Activated CD8-positive, alpha-beta T cell treated with anti-CD3 and anti-CD28 coated beads, Interleukin-2, amount 10 ng/mL, durations not matched to agents 7 days and 5 days (primary cell): ENCODE measurements around the gene MDM1. TPM values are rescaled to one million over a fixed set of nuclear protein-coding genes. Genes with fewer than 3 reads are reported as not detected.

Experiments
- ATAC-seq: fragments of 150-1000 bp; cut with Tn5 transposase; one replicate; pipeline ENCODE4 v1.10.0; 2021; ENCODE audit warnings: moderate library complexity
- CTCF ChIA-PET: fragments of 350-600 bp; sonication (Branson Sonifier 250); formaldehyde crosslinking; loops from one replicate; lab custom pipeline; 2021; ENCODE audit warnings: antibody characterized with exemption; lab: Charles Lee
- POLR2A ChIA-PET: fragments of 350-600 bp; sonication (Branson Sonifier 250); formaldehyde crosslinking; loops from one replicate; lab custom pipeline; 2021; ENCODE audit warnings: antibody characterized with exemption; lab: Charles Lee
- DNase-seq: peaks from one replicate; pipeline ENCODE4 v3.0.0-alpha.2; 2020
- H3K27ac Mint-ChIP-seq: one replicate; pipeline ENCODE4 v1.8.0; 2021; ENCODE audit warnings: mild to moderate bottlenecking, mixed read lengths
- H3K27me3 Mint-ChIP-seq: one replicate; pipeline ENCODE4 v1.8.0; 2021; ENCODE audit warnings: low read depth, mixed read lengths
- H3K36me3 Mint-ChIP-seq: one replicate; pipeline ENCODE4 v1.8.0; 2021; ENCODE audit warnings: low read depth, mixed read lengths
- H3K4me1 Mint-ChIP-seq: one replicate; pipeline ENCODE4 v1.8.0; 2021; ENCODE audit warnings: low read depth, mixed read lengths
- H3K4me3 Mint-ChIP-seq: one replicate; pipeline ENCODE4 v1.8.0; 2021; ENCODE audit warnings: mild to moderate bottlenecking, mixed read lengths
- H3K9me3 Mint-ChIP-seq: one replicate; pipeline ENCODE4 v1.8.0; 2022; ENCODE audit warnings: mixed read lengths; ENCODE audit not compliant: insufficient read depth
- total RNA-seq, 2 experiments: library from RNA; stranded (reverse); gene quantifications; one replicate each; pipeline ENCODE4 v1.2.3, GENCODE V29; 2021

Gene MDM1
- 10 to 100 TPM; 25.0 to 28.9 TPM for total RNA-seq

DNA sequence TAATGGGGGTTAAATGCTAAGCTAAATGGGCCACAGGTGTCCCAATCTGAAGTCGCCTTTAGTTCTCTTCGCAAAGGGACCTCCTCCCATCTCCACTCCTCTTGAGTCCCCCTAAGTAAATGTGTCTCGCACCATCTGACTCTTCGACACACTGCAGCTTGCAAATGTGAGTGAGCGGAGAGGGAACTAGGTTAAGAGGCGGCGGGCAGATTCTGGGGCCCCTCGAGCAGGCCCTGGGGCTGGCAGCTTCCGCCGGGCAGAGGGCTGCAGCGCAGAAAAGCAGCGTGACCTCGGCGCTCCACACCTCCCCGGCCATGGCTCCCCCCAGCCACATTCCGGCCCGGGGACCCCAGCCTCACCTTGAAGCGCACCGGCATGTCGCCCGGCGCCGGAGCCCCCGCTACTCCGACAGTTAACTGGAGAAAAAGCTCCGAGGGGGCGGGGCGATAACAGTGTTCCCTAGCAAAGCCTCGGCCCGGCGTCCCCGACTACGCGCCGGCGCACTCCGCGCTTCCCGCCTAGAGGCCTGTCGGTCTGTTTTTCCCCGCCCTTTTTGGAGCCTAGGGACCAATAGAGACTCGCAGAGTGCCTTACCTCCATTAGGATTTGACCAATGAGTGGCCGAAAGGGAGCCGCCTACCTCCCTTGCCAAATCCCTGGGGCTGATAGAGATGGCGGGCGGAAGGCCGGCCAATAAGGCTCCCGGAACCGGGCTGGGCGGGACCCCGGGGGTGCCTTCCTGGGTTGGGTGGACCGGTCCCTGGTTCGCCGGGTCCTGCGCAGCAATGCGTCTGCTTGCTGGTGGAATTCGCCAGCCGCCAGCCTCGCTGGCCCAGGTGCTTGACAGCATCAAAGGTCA, at the start of gene MDM1:
MDM1 (minus strand) TSS at position 494 of the 859 bp plus-strand sequence; CDS start at position 377, 117 bp downstream.
- peak; percentile 98 for ATAC-seq
- CTCF ChIA-PET: interaction anchor here (0.5 to 1.4 kb wide), 6 partner anchors 10 to 291 kb away, joined by 3 to 8 read pairs (median 4); no protein-coding TSS in a partner anchor

DNA sequence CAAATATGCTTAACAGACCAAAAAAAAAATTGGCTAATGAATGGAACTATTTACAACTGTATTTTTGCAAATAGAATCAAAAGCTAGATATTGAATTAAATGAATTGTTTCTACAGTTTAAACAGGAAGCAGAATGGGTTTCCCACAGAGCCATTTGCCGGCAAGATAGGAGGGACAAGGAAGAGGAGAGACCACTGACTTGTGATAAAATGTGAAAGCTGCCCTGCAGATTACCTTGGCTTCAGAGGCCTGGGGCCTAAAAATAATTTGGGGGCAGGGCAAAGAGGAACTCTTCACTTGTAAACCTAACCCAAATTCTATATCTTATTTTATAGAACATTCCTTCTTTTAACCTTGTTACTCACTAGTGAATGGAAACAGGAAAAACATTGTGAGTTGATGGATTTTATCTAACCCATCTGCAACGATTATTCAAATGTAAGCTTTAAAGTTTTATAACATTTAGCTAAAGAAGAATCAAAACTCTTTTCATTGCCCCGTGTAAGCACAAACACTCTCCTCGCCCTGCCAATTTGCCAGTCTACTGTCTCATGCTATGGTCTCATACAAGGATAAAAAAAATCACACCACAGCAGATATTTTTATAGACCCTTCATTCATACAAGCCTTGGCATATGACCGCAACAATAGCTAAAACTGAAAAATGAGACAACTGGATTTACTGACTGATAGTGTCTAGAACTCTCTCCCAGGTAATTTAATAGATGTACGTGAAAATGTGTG, 49.5 kb upstream of the MDM1 start:
- no peak for ATAC-seq
- peaks cover 33% of the 10 kb centered on the region for H3K4me1 Mint-ChIP-seq

More for the DNA sequence above, at the start of gene MDM1:
- H3K4me3 Mint-ChIP-seq: peak within 1 kb of the TSS; percentile 83
- peak; percentile 97 for DNase-seq
- H3K9me3 Mint-ChIP-seq: no peaks in the 10 kb centered on the region
- POLR2A ChIA-PET: interaction anchor here (0.6 to 1.0 kb wide), 3 partner anchors 33 to 415 kb away, joined by 3 to 4 read pairs (median 3); no protein-coding TSS in a partner anchor
- peak within 1 kb of the TSS; percentile 77 for H3K27ac Mint-ChIP-seq
- peaks cover 4% of the 10 kb centered on the region for H3K27me3 Mint-ChIP-seq
- H3K36me3 Mint-ChIP-seq: peaks cover 10% of the 10 kb centered on the region
- peaks cover 43% of the 10 kb centered on the region for H3K4me1 Mint-ChIP-seq

GRCh38 chr12:68378872-68379606, 46.9 kb upstream of the MDM1 start:
- Mint-ChIP-seq H3K27me3 (no peaks in the 10 kb centered on the region), H3K9me3 (no peaks in the 10 kb centered on the region), H3K36me3 (peaks cover 6% of the 10 kb centered on the region), H3K4me1 (peaks cover 42% of the 10 kb centered on the region), H3K27ac (no peak overlapping the region), H3K4me3 (no peak overlapping the region)
- CTCF ChIA-PET: interaction anchor here (1.4 to 1.9 kb wide), 3 partner anchors 9 to 44 kb away, joined by 3 to 4 read pairs (median 3); no protein-coding TSS in a partner anchor
- no peak for DNase-seq
- POLR2A ChIA-PET: interaction anchor here (0.6 to 1.2 kb wide), 2 partner anchors 13 to 70 kb away, joined by 3 read pairs; no protein-coding TSS in a partner anchor
- no peak for ATAC-seq

More for the DNA sequence above, 49.5 kb upstream of the MDM1 start:
- Mint-ChIP-seq H3K9me3 (no peaks in the 10 kb centered on the region), H3K36me3 (peaks cover 11% of the 10 kb centered on the region), H3K27ac (no peak overlapping the region), H3K27me3 (no peaks in the 10 kb centered on the region), H3K4me3 (no peak overlapping the region)
- DNase-seq: no peak
- POLR2A ChIA-PET: no interaction called here
- CTCF ChIA-PET: interaction anchor here (1.1 to 2.5 kb wide), 5 partner anchors 9 to 232 kb away, joined by 3 to 9 read pairs (median 5); no protein-coding TSS in a partner anchor

DNA sequence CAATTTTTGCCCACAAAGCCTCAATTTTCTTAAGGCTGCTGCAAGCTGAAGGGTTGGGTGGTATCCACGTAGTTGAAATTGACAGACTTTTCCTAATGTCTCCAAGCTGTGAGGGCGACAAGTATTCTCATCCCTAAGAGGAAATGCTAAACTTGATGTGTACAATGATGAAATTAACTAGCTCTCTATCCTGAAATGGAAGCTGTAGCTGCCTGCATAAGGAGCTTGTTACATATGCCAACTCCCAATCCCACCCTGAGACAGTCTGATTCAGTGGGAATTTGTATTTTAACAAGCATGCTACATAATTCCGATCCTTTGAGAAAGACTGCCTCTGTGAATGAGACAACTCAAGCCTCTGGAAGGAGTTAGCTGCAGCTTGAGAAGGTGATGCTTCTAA, 45.7 kb upstream of the MDM1 start:
- Mint-ChIP-seq H3K4me3 (no peak overlapping the region), H3K9me3 (no peaks in the 10 kb centered on the region), H3K4me1 (peaks cover 43% of the 10 kb centered on the region), H3K27me3 (no peaks in the 10 kb centered on the region), H3K27ac (no peak overlapping the region), H3K36me3 (peaks cover 2% of the 10 kb centered on the region)
- CTCF ChIA-PET: interaction anchor here (1.6 to 1.9 kb wide), 3 partner anchors 18 to 22 kb away, joined by 4 to 6 read pairs (median 4); no protein-coding TSS in a partner anchor
- DNase-seq (no peak), ATAC-seq (no peak)
- POLR2A ChIA-PET: interaction anchor here (0.9 kb wide), 2 partner anchors 96 to 233 kb away, joined by 3 to 4 read pairs; partner anchors contain the start of gene RAP1B

DNA sequence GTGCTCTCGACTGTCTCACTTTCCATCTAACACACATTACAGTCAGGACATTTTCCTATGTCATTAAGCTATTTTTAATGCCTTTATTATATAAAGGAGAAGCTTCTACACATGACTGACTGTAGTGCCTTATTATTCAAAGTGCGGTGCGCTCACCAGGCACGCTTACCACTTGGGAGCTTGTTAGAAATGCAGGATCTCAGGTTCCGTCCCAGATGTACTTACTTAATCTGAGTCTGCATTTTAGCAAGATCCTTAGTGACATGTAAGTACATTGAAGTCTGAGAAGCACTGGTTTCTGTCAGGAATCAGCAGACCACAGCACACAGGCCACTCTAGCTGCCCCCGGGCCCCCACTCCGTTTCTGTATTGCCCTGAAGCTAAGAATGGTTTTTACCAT, 44.7 kb upstream of the MDM1 start:
- ChIA-PET CTCF (interaction anchor here (1.2 to 1.6 kb wide), 4 partner anchors 9 to 21 kb away, joined by 3 to 6 read pairs (median 4); no protein-coding TSS in a partner anchor), POLR2A (no interaction called here)
- H3K4me3 Mint-ChIP-seq: no peak overlapping the region
- no peaks in the 10 kb centered on the region for H3K9me3 Mint-ChIP-seq
- peaks cover 2% of the 10 kb centered on the region for H3K36me3 Mint-ChIP-seq
- H3K27me3 Mint-ChIP-seq: no peaks in the 10 kb centered on the region
- H3K4me1 Mint-ChIP-seq: peaks cover 44% of the 10 kb centered on the region
- no peak for ATAC-seq
- H3K27ac Mint-ChIP-seq: no peak overlapping the region
- DNase-seq: no peak

GRCh38 chr12:68375756-68376695, 43.9 kb upstream of the MDM1 start:
- H3K4me1 Mint-ChIP-seq: peaks cover 42% of the 10 kb centered on the region
- no peak overlapping the region for H3K4me3 Mint-ChIP-seq
- POLR2A ChIA-PET: interaction anchor here (1.0 to 2.0 kb wide), 3 partner anchors 10 to 238 kb away, joined by 5 to 12 read pairs (median 5); no protein-coding TSS in a partner anchor
- CTCF ChIA-PET: interaction anchor here (1.2 to 1.6 kb wide), 3 partner anchors 10 to 17 kb away, joined by 3 to 4 read pairs (median 4); no protein-coding TSS in a partner anchor
- H3K27ac Mint-ChIP-seq: peak overlapping the region; percentile 36
- no peak for DNase-seq
- H3K9me3 Mint-ChIP-seq: no peaks in the 10 kb centered on the region
- peaks cover 2% of the 10 kb centered on the region for H3K36me3 Mint-ChIP-seq
- no peaks in the 10 kb centered on the region for H3K27me3 Mint-ChIP-seq
- no peak for ATAC-seq

- Mint-ChIP-seq H3K27me3 (no peaks in the 10 kb centered on the region), H3K4me3 (no peak overlapping the region), H3K9me3 (no peaks in the 10 kb centered on the region), H3K36me3 (peaks cover 2% of the 10 kb centered on the region), H3K4me1 (peaks cover 41% of the 10 kb centered on the region), H3K27ac (peak overlapping the region; percentile 73)
- POLR2A ChIA-PET: interaction anchor here (0.6 to 2.0 kb wide), 8 partner anchors 9 to 301 kb away, joined by 3 to 12 read pairs (median 5); partner anchors contain the start of gene RAP1B
- CTCF ChIA-PET: interaction anchor here (0.6 to 1.3 kb wide), 7 partner anchors 9 to 456 kb away, joined by 3 to 7 read pairs (median 4); no protein-coding TSS in a partner anchor
- DNase-seq (peak; percentile 60), ATAC-seq (peak; percentile 85)
These were observed 42.3 kb upstream of the MDM1 start for GRCh38 chr12:68374307-68374982.

DNA sequence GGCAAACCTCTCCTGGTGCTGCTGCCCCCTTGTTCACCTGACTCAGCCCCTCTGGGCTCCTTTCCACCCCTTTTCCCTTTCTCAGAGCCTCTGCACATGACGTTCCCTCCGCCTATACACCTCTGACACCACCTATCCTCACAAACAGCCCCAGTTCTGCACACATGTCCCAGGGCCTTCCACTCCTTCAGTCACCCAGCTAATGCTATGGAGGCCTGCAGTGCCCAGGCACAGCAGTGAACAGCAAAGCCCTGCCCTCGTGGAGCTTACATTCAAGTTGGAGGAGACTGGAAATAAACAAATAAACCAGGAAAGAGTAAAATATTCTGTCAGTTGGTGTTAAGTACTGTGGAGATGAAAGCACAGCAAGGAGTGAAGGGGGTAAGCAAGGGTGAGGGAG, 38.5 kb upstream of the MDM1 start:
- no peak for DNase-seq
- no peak for ATAC-seq
- Mint-ChIP-seq H3K4me1 (peaks cover 64% of the 10 kb centered on the region), H3K27me3 (no peaks in the 10 kb centered on the region), H3K36me3 (peaks cover 2% of the 10 kb centered on the region), H3K4me3 (no peak overlapping the region), H3K27ac (no peak overlapping the region), H3K9me3 (no peaks in the 10 kb centered on the region)
- CTCF ChIA-PET: no interaction called here
- POLR2A ChIA-PET: no interaction called here

GRCh38 chr12:68370006-68370590, 37.9 kb upstream of the MDM1 start:
- H3K27ac Mint-ChIP-seq: no peak overlapping the region
- H3K4me3 Mint-ChIP-seq: no peak overlapping the region
- peaks cover 63% of the 10 kb centered on the region for H3K4me1 Mint-ChIP-seq
- POLR2A ChIA-PET: no interaction called here
- H3K9me3 Mint-ChIP-seq: no peaks in the 10 kb centered on the region
- CTCF ChIA-PET: interaction anchor here (0.7 kb wide), 1 partner anchor 9 kb away, joined by 3 read pairs; no protein-coding TSS in a partner anchor
- DNase-seq: no peak
- H3K36me3 Mint-ChIP-seq: peaks cover 2% of the 10 kb centered on the region
- H3K27me3 Mint-ChIP-seq: no peaks in the 10 kb centered on the region
- ATAC-seq: no peak
